ENCODE results near the gene AIDA.
A peak's percentile ranks its signal among the peaks of the same experiment; 100 is the strongest.

Gene AIDA

DNA sequence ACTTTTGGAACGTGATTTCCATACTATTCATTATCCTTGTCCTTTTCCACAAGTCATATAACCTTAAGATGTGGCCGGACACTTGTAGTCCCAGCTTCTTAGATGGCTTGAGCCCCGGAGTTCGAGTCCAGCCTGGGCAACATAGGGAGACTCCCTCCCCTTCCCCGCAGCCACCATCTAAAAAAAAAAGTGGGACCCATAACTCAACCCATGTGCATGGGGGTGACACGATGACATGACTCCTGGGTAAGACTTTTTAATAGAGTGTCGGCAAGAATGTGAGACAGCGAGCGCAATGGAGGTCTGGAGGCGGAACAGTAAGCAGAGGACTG, 68.7 kb downstream of the AIDA start:
- no peak for DNase-seq

DNA sequence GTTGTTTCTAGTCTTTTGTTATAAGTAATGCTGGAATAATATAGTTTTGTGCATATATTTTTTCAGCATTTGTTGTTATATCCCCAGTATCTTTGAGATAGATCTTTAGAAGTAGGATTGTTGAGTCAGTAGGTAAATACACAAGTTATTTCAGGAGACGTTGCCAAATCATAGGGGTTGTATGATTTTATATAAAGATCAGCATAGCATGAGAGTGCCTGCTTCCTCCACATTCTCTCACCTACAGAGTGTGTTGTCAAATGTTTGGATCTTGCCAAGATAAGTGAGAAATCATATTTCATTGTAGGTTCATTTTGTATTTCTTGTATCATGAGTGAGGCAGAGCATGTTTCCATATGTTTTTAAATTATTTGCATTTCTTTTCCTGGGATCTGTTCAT, 69.8 kb downstream of the AIDA start:
- no peak for DNase-seq

DNA sequence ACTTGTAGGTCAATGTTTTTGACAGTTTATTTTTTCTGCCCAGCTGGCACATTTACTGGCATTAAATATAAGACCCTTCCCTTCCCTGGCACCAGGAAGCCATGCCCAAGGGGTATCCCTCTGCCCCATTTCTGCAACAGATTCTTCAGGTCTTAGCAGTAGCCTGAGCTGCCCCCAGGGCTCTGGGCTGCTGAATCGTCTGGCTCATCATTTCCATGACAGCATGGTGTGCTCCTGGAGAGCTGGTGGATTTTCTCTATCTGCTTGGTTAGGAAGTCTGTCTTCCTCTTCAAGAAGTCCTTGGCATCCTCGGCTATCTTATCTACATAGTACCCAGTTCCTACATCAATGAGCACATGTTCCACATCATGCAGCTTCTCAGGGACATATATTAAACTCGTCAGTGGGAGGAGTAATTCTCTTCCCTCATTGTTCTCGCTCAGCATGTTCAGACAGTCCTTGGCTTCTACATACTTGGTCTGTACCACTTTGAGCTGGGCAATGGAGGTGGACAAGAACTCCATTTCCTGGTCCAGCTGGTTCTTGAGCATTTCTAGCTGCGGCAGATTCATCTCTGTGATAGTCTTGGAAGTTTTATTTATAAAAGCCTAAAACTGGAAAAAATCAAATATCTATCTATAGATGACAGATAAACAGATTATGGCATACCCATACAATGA, 70.9 kb downstream of the AIDA start:
- no peak for DNase-seq

DNA sequence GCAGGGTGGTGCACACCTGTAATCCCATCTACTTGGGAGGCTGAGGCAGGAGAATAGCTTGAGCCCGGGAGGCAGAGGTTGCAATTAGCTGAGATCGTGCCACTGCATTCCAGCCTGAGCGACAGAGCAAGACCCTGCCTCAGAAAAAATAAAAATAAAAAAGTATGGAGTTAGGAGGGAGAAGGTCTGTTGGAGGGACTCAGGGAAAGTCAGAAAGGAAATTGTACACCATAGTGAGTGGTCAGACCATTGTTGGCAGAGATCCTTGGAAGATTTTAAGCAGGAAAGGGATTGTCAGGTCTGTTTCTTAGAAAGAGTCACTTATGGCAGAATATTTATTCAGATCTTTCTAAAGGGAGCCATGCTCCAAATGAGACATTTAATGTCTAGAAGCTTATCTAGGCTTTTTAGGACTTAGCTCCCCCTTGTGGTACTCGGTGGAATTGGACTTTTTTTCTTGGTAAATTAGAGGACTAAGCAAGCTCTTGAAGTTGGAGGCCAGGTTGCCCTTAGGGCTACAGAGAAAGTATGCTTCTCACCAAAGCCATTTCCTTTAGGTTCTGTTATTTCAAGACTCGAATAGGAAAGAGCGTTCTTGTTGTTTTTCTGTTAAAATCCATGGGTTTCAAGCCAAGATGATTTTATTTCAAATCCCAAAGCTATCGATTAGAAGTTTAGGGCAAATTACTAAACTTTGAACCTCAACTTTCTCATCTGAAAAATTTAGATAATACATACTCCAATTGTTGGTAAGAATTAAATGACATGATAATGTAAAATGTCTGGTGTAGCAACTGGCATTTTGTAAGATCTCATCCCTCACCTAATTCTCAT, 77.9 kb downstream of the AIDA start:
- peak; percentile 25 for DNase-seq

DNA sequence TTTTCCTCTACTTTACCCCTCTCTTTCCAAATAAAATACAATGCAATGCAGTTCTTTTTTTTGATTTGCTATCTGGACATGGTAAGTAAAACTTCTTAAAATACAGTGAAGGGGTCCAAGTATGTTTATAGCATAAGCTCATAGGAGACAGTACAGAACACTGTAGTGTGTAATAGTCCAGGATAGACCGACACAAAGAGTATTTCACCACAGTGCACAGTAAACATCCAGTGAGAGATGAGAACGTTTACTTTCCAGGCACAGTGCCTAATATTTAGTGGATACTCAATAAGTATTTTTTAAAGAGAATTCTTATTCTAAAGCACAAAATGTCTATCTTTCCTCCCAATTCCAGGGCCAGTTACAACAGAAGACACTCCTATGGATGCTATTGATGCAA, 79.5 kb downstream of the AIDA start:
- no peak for DNase-seq

DNA sequence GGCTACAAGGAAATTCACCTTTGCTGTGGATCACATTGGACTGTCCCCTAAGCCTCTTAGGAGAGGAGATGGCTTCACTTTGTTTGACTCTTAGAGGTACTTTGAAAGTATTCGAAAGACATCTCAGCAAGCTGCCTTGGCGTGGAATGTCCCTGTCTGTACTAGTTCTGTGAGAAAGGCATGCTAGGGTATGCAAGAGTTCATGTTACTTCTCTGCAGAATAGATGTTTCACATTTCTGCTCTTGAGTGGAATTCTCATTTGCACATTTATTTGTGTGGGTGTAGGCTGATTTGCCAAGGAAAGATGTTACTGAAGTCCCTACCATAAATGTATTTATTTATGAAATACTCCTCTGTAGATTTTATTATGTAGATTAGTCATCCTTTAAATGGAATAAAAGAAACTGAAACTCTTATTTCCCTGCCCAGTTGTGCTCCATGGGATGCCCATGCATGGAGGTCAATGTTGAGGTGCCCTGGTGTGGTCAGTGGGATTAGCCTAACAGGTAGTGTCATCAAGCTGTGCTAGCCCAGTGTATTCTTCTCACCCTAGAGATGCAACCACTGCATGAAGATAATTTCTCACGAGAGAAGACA, 80.6 kb downstream of the AIDA start:
- DNase-seq, result no peak

DNA sequence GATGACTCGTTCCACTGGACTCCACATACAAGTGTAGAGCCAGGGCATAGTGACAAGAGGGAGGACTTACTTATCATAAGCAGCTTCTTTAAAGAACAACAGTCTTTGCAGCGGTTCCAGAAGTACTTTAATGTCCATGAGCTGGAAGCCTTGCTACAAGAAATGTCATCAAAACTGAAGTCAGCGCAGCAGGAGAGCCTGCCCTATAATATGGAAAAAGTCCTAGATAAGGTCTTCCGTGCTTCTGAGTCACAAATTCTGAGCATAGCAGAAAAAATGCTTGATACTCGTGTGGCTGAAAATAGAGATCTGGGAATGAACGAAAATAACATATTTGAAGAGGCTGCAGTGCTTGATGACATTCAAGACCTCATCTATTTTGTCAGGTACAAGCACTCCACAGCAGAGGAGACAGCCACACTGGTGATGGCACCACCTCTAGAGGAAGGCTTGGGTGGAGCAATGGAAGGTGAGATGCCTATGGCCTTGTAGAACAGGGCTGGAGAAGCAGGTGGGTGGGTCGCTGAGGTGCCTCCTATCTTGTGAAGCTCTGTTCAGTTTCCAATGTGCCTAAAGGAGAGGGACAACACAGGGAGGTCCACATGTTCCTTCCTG, 82.3 kb downstream of the AIDA start:
- DNase-seq, result no peak

DNA sequence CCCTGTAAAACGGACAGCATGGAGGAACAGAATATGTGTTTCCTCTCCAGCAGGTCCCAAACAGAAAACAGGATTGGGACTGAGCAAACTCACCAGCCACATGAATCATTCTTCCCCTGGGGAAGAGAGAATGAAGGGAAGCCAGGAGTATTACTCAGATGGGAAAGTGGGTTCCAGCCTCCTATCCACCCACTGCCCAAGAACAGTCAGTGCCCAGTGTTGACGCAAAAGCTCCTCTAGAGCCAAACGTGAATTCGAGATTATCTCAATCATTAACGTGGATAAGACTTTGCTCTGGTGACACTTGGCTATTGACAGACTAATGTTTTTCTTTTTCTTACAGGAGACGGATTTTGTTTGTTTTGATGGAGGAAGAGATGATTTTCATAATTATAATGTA, 85.1 kb downstream of the AIDA start:
- no peak for DNase-seq

DNA sequence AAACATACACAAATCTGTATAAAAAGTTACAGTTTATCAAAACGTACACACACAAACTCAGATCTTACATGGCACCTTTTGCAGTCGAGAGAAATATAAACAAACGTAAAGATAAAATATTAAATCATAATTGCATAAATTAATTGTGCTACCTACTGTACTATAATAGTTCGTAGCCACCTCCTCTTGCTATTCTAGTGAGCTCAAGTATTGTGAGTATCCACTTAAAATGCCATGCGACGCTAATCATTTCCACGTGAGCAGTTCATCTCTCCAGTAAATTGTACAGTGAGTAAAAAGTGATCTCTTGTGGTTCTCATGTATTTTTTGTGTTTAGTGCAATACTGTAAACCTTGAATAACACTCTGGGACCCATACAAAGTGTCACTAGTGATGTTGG, 88.1 kb downstream of the AIDA start:
- no peak for DNase-seq

DNA sequence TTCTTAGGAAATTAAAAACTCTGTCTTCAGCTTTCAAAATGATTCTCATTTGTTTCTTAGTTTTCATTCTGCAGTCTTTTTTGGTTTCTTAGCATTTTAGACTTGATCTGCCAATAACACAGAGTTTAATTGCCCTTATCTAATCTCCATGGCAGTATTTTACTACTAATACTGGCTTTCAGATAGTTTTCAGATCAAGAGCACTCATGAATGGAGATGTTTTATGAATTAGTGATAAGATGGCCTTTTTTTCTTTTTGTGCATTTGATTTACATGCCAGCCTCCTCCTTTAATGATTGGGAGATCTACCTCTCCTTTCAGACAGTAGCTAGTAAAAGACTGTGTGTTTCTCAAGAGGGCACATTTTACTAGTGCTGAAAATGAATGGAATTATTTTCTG, 88.8 kb downstream of the AIDA start:
- no peak for DNase-seq

DNA sequence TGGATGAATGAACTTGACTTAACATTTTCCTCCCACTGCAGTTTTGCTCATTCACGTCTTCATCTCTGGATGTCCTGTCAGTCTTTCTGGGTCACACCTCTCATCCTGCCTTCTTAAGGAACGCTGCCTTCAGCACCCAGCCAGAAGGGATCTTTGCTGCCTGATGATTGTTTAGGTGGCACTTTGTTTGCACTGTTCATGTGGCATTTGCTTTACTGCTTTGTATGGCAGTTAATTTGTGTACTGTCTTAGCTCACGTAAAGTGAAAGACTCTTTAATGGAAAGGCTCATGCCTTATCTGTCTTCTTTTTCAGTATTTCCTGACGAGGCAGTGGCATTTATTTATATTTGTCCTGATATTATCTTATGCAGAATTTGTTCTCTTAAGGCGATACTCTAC, 89.5 kb downstream of the AIDA start:
- DNase-seq, result no peak

DNA sequence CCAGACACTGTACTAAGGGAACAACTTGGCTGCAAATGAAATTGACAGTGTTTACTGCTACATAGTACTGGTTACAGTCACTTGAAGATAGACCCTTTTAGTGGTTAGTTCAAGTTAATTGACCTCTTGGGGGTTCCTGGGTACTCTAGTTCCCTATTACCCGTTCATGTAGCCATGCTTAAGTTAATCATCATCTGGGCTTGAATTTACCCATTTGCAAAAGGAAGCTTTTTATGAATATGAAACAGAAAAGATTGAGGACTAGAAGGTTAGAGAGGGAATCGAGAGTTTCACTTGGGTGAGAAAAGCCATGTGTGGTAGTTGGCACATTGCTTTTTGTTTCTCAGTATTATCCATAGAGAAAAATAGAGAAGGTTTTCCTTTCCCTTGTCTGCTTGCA, 91.7 kb downstream of the AIDA start:
- no peak for DNase-seq

DNA sequence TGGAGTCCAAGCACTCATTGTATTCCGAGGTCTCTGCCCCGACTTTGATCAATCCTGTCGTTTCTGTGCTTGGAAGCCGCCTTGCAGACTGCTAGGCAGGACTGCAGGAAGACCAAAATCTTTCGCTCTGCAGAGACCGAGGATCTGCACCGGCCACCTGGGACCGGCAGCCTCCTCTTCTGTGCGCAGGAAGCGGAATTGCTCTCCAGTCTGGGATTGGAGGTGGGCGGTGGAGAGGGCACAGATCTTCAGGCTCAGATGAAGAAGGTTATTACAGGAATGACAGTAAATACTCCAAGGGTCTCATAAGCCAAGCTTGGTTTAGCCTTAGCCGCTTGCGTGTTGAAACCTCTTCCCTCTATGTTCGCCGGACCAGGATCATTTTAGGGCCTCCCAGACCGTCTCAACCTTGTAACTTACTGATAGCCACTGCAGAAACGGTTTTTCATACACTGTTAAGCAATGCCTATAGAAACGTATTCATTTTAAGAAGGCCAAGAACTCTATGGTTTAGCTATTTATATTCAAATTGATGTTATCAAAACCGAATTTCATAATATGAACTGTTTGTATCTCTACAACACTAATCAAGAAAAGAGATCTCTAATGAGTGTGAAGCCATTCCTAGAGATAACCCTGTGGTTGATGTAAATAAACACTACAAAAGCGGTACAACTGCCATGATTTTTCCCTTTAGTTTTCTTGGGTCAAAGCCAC, 93.3 kb downstream of the AIDA start:
- no peak for DNase-seq

Measured in NCI-H187 treated with DMSO at 0.1 percent for 48 hours (cell line).